GM21825 (cell line): Measurements from ENCODE around the gene RALGDS.

ENCODE experiments used
- ATAC-seq: cut with Tn5 transposase; IDR thresholded peaks from one replicate; pipeline ENCODE4 v1.9.1; 2021; ENCODE audit warnings: mild to moderate bottlenecking, moderate library complexity; ENCODE audit not compliant: unreplicated experiment

RALGDS gene

DNA sequence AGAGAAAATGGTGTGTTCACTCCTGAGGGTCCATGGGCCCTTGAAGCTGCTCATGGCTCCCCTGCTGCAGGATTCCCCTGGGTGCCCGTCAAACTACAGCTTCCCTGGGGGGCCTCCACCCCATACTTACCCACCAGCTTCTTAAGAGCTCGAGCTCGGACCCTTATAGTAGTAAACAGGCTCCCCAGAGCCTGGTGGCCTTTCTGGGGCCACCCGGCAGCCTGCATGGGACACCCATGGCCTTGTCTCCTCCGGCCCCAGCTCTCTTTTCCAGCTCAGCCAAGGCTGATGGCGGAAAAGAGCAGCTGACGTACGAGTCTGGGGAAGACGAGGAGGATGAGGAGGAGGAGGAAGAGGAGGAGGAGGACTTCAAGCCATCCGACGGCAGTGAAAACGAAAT is 63.5 kb downstream of the RALGDS start:
- no peak for ATAC-seq

DNA sequence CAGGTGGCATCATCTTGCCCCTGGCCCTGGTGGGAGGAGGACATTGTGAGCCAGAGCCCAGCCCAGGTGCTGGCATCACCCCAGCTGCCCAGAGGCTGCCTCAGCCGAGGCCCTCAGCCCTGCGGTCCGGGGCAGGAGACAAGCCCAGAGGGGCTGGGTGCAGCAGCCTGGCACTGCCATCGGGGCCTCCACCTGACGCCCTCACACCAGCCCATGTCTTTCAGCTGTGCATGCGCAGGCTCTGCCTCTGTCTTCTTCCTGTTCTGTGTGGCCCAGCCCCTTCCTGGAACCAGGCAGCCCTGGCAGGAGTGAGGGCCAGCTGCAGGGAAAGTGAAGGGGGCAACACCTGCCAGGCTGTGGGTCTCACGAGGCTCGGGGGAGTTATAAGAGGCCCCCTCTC is 64.0 kb downstream of the RALGDS start:
- no peak for ATAC-seq

DNA sequence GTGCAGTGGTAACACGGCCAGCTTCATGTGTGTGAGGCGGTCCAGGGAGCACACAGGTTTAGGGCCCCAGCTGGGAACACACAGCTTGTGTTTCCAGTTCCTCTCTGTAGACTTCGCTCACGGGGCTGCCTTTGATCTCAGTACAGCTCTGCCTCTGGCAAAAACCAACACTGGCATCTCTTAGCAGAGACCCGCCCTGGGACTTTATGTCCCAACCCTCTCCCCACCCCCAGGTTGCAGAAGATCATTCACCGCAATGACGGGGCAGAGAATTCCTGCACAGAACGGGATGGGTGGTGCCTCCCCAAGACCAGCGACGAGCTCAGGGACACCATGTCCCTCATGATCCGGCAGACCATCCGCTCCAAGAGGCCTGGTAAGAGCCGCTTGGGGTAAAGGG is 64.5 kb downstream of the RALGDS start:
- no peak for ATAC-seq

DNA sequence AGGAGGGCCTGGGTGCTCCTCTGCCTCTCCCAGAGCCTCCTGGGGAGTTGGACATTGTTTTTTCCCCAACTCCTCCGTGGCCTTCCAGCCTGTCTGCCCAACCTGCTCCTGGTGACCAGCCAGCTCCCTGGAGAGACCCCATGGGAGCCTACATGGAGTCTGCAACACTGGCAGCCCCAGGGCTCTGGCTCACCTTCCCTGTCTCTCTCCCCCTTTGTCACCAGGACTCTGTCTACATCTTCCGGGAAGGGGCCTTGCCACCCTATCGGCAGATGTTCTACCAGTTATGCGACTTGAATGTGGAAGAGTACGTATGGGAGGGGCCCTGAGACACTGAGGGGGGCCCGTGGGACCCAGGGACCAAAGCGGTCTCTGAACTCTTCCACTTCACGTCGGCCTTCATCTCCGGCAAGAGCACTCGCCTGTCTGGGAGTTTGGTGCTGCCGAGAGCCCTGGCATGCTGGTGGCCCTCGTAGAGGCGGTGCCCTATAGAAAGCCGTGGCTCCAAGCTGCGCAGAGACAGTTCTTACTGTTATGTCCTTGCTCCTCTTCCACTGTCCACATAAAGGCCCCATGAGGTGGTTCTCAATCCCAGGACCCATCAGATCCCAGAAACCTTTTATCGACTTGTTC is 65.1 kb downstream of the RALGDS start:
- ATAC-seq: no peak

DNA sequence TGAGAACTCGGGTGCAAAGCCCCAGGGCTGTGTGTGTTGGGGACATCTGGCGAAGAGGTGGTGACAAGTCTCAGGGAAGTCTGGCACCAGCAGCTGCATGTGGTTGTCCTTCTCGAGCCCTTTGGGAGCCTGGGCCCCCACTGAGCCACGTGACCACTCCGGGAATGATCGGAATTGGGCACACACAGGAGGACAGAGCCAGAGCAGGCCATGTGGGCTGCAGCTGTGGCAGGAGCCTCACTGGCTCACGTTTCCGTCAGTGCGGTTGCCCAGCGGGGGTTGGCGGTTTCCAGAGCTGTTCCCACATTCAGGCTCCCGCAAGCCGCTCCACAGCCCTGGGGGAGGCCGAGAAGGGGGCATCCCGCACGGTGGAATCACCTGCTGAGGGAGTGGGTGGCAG is 66.1 kb downstream of the RALGDS start:
- ATAC-seq: no peak

DNA sequence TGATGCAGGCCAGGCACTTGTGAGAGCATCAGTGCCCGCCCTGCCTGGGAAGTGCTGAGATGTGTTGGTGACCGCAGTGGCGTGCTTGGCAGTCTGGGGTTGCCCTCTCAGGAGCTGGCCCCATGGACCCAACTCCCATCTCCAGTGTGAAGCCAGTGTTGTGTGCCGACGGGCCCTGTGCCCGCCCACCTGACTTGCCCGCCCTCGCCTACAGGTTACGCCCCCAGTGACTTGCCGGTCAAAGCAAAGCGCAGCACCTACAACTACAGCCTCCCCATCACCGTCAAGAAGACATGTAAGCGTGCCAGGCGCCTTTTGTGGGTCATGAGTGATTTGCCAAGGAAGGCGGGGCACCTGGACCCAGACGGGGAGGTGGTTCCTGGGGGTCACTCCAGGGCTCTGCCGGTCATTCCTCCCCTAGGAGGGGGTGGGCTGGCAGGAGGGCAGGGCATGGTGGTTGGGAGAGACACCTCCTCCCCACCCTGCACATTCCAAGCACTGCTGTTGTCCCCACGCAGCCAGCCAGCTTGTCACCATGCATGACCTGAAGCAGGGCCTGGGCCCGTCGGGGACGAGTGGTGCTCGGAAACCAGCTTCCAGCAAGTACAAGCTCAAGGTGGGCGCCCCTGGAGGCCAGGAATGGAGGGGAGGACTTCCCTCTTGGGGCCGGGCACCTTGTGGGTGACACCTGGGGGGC is 66.7 kb downstream of the RALGDS start:
- ATAC-seq: no peak

DNA sequence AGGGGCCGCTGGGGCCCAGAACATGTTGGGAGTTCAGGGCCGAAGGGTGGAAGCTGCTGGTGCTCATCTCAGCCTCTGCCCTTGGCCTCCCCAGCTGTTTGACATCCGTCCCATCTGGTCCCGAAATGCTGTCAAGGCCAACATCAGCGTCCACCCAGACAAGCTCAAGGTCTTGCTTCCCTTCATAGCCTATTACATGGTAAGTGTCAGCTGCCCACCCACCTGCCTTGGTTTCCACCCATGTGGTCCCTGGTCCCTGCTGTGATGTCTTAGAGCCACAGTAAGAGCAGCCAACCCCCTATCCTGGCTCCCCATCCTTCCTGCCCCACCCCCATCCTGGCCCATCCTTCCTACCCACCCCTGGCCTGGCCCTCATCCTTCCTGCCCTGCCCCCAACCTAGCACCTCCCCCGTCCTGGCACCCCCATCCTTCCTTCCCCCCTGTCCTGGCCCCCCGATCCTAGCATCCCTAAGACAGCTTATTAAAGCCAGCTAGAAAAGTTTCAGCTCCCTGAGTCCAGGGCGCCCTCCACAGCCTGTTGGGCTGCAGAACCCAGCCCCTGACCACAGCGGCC is 69.0 kb downstream of the RALGDS start:
- no peak for ATAC-seq

DNA sequence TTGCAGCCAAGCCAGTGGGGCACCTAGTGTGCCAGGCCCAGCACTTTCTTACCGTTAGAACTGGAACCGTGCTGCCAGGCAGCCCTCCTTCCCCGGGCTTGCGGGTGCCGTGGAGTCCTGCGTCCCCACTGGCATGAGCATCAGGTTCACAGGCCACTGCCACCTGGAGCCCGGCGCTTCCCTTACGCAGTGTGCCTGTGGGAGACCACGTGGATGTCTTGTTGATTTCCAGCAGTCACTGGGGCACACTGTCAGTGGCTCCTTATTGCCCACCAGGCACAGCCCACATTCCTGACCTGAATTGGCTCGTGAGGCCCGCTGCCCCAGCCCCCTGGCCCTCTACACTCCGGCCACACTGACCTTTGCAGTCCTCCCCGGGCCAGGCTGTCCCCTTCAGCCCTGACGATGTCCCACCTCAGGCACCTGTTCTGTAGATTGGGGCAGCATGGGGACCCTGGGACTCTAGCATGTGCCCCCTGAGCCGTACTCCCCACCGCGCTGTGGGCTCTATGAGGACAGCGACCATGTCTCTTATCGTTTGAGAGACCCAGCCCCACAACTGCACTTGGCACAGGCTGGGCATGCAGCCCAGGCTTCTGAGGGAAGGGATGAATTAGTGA is 69.6 kb downstream of the RALGDS start:
- ATAC-seq: no peak

DNA sequence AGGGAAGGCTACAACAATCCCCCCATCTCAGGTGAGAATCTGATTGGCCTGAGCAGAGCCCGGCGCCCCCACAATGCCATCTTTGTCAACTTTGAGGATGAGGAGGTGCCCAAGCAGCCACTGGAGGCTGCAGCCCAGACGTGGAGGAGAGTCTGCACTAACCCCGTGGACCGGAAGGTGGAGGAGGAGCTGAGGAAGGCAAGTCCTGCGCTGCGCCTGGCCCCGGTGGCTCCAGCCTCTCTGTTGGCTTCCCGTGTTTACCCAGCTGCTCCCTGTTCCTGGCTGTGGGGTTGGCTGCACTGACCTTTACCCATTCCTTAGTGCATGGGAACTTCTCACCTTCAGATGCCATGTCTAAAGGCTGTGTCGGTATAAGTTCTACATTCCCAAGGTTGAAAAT is 70.3 kb downstream of the RALGDS start:
- ATAC-seq: no peak

DNA sequence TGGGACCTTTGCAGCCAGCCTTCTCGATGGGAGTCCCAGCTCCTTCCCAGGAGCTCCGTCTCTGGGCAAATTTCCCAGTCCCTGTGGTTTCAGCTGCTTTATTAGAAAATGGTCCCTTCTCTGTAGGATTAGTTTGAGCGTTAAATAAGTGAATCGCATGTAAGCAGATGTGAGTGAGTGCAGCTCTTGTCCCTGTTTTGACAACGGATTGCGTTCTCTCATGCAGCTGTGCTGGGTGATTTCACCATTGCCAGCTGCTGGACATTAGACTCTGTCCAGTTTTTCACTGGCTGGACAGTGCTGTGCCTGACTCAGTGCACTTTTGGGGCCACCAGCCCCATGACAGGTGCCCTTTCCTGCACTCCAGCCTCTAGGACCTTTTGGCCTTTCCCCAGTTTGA is 70.9 kb downstream of the RALGDS start:
- no peak for ATAC-seq

DNA sequence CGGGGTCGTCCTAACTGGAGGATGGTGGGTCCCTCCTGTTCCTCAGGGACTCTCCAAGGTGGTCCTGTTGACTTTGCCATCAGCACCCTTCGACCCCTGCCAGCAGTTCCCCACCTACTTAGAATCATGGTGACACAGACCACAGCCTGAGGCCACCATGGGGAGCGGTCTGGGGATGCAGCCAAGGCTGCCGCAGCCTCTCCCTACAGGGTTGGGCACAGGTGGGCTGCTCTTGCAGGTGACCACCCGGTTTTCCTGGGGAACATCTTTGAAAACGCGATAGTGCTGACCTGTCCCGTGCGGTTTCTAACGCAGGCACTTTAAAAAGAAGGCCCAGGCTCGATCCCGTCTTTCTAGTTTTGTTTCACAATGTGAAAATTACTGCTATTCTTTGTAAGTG is 72.0 kb downstream of the RALGDS start:
- ATAC-seq: no peak

DNA sequence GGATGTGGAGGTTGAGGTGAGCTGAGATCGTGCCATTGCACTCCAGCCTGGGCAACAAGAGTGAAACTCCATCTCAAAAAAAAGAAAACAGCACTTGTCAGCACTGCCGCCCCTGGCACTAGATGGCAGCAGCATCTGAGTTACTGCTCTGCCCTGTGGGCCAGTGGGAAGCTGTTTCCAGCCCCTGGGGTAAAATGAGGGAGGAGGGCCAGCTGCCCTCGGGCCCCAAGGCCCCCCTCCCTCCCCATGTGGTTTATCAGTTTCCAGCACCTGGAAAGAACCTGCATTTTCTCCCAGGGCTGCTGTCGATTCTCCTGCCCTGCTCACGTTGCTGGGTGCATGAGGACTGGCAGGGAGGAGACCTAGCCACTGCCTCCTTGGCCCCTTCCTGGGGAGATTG is 72.4 kb downstream of the RALGDS start:
- no peak for ATAC-seq
